Measurements from ENCODE around the gene POU2F3.

GRCh38 chr11:120273432-120273831, 33.5 kb downstream of the POU2F3 start:
- TF ChIP-seq CTCF (IDR thresholded peaks at IDR 0.05; ENCODE audit: low read depth, low read length) (no peak), POLR2A (IDR thresholded peaks at IDR 0.05; ENCODE audit: extremely low read depth, insufficient read length) (no peak), MAX (IDR thresholded peaks at IDR 0.05; ENCODE audit: low read depth, low read length) (no peak)

Measured in NB4 (cell line).